HG03571 (cell line): Measurements from ENCODE around the gene RGS8.

Experiments
- ATAC-seq: cut with Tn5 transposase; IDR thresholded peaks from one replicate; pipeline ENCODE4 v1.9.1; 2021; ENCODE audit not compliant: unreplicated experiment

Gene RGS8, protein sequence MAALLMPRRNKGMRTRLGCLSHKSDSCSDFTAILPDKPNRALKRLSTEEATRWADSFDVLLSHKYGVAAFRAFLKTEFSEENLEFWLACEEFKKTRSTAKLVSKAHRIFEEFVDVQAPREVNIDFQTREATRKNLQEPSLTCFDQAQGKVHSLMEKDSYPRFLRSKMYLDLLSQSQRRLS

DNA sequence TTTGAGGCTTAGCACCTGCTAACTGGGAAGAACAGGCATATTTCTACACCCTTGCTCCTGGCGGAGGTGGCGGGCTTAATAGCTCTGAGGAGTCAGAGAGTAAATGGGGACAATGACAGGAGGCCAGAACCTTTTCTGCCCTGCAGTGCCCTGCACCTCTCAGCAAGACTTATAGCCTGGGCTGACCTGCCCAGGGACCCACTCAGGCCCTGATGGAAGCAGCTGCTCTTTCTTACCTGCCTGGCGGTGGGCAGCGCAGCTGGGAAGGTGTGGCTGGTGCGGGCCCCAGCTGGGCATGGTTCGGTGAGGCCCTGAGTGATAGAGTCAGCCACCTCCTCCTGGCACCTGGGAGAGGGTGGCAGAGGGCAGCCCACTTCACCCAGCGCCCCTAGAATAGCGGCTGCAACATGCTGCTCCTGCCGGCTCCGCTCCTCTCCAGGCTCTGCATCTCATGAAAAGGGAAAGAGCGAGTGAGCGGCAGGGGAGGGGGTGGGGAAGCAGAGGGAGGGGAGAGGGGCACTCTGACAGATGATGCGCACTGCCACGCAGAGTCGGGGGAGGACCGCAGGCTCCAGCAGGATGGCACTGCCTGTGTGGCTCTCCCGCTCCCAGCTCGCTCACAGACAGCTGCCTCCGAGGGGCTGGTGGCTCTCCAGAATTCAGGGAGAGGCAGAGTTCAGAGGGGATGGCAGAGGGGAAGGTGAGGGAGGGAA lies at the start of gene RGS8:
Gene RGS8 (minus strand): TSS at position 472 of the 713 bp plus-strand sequence. CDS start 14,938 bp downstream, outside the sequence.
- no peak for ATAC-seq

DNA sequence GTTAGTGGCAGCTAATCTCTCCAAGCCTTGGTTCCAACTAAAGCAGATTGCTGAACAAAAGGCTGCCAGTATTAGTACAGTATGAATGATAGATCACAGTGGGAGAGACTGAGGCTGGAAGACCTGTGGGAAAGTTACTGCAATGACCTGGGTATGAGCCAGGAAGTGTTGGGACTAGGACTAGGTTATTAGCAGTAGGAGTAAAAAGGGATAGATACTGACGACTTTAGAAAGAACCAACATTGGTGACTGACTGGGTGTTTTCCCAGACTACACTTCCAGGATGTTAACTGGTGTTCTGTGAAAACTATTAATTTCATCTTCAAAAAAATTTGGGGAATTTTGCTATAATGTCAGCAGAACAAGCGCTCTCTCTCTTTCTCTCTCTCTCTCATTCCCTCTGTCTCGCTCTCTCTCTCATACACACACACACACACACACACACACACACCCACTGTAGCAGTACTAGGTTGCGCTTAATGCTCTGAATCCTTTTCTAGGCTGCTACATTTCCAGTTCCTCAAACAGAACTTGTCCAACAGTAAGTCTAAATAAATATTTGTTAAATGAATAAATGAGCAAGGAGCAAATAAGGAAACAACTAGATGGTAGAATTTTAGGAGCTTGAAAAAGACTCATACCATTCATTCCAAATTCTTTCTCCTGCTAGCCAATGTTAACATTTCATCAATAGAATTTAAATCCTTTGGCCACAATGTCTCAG lies 47.6 kb upstream of the RGS8 start:
- ATAC-seq, result no peak

DNA sequence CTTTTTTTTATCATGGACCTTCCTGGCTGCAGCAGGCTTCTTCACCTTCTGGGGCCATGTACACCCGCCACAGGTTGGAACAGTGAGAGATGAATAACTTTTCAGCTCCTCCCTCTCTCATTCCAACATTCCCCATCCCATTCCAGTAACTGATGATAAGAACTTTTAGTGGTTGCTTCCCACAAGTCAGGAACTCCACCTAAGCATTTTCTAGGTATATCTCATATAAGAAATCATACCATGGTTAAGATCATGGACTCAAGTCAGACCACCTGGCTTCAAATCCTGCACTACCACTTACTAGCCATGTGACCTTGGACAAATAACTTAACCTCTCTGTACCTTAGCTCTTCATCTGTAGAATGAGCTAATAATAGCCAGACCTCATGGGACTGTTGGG lies 42.5 kb upstream of the RGS8 start:
- ATAC-seq, result no peak

DNA sequence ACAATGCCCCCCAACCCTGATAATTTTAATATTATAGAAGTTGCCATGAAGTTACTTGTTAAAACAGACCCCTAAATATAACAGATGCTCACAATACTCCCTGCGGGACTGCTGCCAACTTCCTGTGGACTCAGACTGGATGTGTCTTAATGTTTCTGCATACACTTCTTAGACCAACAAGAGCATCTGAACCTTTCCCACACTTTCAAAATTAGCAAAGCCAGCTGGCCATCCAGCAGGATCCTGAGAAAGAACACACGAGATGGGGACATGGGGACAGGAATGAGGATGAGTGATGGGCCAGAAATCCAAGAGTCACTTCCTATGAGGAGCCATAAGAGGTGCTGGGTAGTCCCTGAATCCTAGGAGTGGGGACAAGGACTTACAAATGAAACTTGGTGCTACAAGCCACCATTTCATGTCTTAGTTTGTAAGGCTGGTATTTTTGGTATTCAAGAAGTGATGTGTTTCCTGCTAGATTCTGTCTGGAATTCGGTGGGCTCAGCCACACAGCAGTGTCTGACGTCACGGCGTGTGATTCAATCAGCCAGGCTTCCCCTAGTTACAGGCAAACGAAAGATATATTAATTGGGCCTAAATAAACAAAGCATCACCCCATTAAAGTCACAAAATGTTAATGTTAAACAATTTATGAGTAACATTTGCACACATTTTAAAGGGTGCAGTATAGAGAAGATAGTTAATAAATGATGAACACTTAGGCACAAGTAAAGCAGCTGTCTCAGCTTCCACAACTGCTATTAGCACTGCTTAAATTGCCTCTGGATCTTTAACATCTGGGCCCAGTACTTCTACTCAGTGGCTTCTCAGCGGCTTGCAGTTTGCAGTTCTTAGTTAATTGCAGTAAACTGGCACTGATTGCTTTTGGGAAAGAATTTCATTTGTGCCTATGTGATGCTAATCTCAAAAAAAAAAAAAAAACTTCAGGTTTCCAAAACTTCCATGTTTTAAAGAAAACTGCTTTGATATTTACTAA lies 41.2 kb upstream of the RGS8 start:
- no peak for ATAC-seq

DNA sequence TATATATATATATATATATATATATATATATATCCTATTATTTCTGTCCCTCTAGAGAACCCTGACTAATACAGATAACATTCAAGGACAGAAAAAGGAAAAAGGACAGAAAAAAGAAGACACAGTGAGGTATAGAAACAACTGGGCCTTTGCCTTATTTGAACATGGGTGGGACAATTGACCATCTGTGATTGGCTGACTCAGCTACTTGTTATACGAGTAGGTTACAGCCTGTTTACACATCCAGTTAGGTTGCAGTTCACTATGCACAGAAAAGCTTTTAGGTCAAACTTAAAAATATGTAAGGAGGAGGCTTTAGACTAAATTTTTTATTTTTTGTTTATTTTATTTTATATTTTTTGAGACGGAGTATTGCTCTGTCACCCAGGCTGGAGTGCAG lies 39.8 kb upstream of the RGS8 start:
- ATAC-seq, result no peak

DNA sequence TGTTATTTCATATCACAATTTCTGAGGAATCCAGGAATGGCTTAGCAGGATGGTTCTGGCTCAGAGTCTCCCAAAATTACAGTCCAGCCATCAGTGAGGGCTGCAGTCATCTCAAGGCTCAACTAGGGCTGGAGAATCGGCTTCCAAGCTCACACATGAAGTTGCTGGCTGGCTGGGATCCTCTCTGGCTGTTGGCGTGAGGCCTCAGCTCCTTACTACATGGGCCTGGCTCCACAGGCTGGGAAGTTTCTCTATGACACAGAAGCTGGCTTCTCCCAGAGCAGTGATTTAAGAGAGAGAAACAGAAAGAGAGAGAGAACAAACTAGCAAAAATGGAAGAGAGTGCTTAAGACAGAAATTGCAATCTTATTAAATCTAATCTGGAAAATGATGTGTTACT lies 38.8 kb upstream of the RGS8 start:
- no peak for ATAC-seq

DNA sequence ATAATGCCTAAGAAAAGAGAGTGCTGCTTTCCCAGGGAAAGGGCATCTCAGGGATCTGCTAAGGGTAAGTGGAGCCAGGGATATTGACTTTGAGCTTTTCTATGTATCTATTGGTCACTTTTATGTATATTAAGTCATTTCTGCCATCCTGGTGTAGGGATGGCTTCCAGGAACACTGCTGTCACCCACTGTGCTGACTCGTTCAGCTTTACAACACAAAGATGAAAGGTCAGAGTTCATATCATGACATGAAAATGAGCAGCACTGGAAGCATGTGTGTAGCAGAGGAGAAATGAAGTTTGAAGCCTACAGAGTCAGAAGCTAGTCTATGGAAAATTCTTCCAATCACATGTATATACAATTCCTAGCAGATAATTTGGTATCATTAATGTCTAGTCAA lies 37.1 kb upstream of the RGS8 start:
- ATAC-seq, result no peak

DNA sequence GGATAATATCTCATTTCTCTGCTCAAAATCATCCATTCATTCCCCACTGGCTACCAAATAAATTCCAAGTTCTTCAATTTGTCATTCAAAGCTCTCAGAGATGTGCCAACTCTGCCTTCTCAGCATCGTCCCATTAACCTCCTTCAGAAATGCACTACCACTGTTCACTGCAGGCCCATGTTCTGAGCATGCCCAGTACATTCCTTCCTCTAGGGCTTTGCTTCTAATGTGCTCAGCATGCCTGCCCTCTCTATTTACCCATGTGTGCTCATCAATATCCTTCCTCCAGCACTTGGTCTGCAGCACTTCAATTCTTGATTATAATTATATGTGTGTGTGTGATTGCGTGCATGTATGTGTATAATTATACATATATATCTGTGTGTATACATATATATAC lies 36.1 kb upstream of the RGS8 start:
- no peak for ATAC-seq

DNA sequence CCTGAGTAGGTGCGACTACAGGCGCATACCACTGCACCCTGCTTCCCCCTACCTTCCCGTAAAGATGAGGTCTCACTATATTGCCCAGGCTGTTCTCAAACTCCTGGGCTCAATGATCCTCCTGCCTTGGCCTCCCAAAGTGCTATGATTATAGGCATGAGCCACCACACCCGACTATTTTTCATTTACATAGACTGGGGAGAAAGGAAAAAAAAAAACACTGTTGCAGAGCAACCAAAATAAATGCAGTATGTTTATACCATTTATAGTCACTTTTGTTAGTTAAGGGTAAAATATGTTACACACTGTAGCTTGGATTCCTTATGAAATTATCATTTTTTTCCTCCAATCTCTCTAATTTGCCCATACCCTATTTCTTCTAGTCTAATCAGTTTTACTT lies 35.2 kb upstream of the RGS8 start:
- no peak for ATAC-seq

DNA sequence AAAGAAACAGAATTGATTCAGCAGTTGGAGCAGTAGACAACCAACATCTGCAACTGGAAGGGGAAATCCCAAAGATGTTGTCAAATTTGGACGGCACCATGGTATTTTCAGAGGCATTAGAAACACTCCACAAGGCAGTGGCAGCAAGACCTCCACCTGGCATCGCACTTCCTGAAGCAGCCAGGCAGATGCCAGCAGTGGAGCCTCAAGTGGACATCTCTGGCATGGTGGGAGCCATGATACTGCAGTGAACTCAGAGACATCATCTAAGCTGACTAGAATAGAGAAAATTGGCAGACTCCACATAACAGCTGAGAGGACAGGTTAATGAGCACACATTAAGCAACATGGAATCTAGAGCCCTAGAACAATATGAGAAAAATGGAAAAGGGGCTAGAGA lies 33.9 kb upstream of the RGS8 start:
- no peak for ATAC-seq

DNA sequence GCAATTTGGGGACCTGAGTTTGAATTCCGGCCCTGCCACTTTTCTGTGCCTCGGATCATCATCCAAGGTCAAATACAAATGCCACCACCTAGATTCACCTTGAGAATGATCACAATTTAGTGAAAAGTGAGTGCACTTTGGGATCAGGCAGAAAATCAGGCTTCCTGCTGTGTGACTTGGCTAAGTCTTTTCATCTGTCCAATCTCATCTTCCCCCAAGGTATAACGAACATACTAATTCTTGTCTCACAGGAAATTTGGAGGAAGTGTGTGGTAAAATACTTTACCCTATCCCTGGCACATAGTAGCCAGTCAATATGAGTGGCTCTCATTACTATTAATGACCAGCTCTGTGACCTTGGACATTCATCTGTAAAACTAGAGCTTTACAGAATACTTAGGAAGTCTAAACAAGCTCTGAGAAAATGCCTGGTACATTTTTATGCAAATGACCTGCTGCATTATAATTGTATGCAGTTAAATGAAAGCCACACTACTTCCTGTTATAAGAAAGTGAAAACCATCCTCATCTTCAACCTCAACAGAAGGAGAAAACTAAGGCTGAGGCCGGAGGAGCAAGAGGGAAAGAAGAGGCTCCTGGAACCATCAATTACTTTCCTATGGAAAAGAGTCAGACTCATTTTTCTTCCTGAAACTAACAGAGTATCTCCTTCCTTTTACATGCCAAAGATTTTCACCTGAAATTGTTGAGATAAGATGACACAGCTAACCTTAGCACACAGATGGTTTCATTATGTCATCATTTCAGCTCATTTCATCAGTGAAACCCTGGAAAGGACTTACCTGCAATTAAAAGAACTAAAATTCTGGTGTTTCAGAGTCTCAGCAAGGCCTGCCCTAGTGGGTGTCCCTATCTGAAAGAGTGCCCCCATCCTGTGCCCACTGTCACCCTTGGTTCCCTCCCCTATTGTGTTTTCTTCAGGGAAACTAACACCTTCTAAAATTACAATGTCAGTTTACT lies 32.6 kb upstream of the RGS8 start:
- no peak for ATAC-seq

DNA sequence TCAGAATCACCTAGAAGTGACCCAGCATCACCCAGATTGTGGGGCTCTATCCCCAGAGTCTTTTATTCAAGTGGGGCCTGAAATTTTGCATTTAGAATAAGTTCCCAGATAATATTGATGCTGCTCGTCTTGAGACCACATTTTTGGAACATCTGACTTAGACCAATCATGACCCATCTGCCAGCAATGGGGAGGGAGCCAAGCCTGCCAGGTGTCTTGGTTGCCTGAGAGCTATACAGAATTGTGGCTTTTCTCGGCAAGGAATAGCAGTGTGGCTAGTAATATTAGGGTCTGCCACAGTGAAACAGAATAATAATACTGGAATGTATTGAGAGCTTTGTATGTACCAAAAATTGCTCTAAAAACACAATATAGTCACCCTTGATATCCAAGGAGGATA lies 31.1 kb upstream of the RGS8 start:
- ATAC-seq, result no peak

DNA sequence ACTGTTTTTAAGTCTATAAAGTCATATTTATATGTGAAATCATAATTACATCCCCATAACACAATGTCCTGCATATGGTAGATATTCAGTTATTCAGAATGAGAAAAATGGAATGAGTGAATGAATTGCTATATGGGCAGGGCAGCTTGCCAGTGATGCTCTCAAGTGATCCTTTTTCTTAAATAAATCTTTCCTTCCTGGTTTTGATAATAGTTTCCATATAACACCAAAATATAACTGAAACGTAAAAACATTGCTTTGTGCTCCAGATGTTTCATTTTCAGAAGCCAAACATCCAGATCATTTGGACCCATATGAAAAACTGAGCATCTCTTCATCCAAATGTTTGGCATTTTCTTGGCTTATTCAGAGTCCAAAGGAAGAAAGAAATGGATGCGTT lies 30.2 kb upstream of the RGS8 start:
- ATAC-seq, result no peak

DNA sequence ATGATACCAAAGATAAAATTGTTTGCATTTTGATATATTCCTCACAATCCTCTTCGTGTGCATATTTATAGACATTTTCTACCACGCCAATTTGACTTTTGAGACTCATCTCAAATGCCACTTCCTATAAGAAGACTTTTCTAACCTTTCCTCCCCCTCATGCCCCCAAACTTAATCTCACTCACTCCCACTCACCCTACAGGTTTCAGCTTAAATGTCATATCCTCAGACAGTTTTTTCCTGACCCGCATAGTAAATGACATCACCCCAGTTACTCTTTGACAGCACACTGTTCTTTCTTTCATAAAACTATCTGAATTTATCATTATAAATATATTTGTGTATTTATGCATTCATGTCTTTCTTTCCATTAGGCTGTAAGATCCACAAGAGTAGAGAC lies 29.6 kb upstream of the RGS8 start:
- ATAC-seq, result no peak

DNA sequence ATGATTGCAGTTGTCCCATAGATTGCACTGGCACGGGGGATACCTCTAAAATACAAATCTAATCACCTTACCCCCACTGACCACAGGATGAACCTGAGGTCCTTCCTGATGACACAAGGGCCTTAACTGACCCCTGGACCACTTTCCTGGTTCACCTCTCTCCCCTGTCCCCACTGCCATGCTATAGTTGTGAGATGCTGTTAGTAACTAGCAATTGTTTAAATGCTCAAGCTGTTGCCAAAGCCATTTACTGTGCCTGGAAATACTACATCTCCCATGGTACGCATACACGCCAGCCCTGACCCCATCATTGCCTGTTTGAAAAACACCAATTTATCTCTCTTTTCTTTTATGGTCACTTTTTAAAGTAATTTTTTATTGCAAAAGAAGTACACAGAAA lies 29.1 kb upstream of the RGS8 start:
- no peak for ATAC-seq

DNA sequence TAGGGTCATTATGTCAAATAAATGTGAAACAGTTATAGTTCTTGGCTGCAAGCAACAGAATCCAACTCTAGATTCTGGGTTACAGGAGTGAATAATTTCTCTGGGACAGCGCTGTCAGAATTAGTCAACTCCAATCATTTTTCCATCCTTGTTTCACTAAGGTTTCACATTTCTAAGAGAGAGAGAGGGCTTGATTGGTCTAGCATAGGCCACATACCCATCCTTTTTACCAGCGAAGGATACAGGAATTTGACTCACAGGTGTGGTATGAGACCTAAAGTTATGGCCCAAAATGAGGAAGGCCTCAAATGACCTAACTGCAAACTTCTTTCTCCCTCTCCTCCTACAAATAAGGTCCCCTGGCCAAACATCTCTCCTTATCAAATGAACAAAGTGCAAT lies 25.5 kb upstream of the RGS8 start:
- ATAC-seq, result no peak

DNA sequence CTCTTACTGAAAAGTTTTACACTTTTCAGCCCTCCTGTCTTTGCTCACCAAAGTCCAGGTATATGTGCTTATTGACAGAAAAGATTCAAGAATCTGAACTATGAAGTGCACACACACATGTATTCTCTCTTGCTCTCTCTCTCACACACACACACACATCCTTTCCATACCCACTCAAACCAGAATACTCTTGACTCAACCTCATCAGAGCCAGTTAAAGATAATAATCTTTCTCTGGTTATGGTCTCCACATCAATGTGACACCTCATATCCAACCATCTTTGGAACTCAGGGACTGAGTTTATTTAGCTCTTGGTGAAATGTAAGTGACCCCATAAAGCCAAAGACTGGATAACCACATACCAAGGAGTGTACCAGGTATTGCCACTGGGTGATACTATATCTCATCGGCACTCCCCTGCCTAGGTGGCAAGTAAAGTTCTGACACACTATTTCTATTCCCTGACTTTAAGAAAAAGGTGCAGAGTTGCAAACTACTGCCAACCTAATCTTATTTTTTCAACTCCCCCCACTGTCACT lies 24.9 kb upstream of the RGS8 start:
- no peak for ATAC-seq

DNA sequence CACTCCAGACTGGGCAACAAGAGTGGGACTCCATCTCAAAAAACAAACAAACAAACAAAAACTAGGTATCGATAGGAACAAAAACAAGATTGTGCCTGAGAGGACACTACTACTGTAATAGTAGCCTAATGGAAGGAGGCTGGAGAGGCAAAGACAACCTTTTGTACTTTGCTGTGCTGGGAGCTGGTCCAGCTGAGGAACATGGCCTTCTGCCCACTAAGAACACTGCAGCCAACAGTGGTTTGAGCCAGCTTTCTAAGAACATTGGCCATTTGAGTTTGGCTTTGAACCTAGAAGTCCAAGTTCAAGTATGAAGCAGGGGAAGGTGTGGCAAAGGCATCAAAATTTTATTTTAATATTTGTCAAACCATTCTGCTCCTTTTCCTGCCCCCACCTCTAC lies 22.7 kb upstream of the RGS8 start:
- no peak for ATAC-seq

DNA sequence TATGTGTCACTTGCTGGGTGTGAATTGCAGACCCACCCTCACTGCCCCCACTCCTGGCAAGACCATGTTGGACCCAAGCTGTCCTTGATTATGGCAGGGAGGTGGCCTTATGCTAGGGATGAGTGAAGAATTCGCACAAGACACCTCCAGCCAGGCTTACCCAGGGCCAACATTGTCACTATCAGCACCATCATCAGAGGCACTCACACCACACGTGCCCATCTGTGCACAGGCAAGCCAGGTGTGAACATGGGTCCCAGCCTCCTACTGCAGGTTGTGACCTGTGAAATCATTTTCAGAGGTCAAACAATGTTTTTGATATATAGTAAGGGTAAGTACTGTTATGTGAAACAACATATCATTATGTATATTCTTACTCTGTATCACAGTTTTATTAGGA lies 20.3 kb upstream of the RGS8 start:
- no peak for ATAC-seq

DNA sequence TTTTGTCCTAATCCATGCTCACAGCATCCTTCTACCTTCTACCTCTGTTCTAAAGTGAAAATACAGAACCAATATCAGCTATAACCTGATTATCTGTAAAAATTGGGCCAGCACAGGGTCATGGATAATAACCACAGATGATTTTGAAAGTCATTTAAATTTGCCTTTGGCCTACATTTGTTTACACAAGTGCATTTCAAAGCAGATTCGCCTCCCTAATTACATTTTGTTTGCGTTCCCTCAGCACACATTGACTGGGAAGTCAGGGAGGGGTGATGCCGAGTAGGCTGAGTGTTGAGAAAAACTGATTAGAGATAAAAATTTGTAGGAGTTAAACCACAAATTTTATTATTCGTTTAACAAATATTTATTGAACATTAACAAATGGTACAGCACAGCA lies 19.2 kb upstream of the RGS8 start:
- ATAC-seq, result no peak
